Measurements from ENCODE around the gene PGLYRP3.

The PGLYRP3 gene

DNA sequence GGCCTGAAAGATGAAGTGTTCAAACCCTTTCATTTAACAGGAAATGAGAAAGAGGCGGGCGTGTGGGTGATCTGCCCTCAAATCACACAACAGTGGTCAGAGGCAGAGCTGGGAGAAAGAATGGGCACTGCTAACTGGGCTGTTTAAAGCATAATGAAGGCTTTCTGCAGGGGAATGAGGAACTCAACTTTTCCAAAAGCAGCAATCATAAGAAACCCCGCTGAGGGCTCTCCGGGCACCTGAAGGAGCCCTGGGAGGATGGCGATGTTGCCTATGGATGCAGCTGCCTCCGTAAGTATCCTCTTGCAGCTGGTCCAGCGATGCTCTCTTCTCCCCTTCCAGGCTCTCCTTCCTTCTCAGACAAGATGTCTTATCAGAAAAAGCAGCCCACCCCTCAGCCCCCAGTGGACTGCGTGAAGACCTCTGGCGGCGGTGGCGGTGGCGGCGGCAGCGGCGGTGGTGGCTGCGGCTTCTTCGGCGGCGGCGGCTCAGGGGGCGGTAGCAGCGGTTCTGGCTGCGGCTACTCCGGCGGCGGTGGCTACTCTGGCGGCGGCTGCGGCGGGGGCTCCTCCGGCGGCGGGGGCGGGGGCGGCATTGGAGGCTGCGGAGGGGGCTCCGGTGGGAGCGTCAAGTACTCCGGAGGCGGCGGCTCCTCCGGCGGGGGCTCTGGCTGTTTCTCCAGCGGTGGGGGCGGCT lies 52.0 kb downstream of the PGLYRP3 start:
- DNase-seq (ENCODE audit: low read depth), result no peak

DNA sequence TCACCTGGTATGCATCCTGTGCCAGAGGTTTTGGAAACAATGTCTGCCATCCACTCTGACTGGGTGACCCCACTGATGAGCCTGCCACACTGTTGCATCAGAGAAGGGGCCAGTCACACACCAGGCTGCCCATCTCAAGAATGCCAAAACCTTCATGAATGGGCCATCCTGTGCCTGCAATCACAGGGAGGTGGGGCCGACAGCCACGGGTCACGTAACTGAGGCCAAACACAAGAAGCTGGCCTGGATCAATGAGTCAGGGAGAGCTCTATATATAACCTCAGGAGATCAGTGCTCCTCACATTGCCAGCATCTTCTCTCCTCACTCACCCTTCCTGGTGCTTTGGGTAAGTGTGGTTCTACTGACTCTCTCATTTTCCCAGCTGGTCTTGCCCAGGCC lies 53.4 kb downstream of the PGLYRP3 start, which contains the start of gene LORICRIN:
Gene LORICRIN (plus strand): TSS at position 301 of the 400 bp plus-strand sequence. CDS start 1,263 bp downstream, outside the sequence.
- no peak for DNase-seq (ENCODE audit: low read depth)

DNA sequence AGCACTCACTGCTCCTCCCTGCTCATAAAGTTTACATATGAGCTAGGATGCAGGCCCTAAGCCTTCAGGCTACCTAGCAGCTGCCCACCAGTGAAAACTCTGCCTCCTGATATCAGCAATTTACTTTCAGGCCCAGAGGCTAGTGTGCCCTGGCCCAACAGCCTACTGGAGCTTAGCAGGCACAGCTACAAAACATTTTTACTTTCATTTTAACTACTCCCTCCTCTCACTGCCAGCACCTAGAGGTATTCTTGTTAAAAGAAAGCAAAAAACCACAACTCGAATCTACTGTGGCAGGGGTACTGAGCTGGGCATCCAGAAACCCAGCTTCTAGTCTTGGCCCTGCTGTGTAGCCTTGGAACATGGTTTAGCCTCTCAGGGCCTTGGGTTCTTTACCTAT lies 59.1 kb downstream of the PGLYRP3 start:
- DNase-seq (ENCODE audit: low read depth), result no peak

DNA sequence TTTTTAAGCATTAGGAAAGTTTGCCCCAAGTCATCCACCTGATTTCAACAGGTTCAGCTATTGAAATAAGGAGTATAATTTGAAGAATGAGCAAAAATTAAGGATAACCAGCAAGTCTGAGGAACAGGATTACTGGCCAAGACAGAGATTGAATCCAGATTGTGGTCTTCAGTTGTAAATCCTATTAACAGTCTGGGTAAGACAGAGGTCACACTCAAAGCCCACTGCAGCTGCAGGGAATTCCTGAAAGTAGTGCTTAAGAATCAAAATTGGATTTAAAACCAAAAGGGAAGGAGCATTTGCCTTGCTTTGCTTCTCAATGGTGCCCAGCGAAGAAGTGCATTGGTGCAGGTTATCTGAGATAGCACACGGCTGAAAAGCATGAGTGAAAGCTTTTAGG lies 59.7 kb downstream of the PGLYRP3 start:
- no peak for DNase-seq (ENCODE audit: low read depth)

DNA sequence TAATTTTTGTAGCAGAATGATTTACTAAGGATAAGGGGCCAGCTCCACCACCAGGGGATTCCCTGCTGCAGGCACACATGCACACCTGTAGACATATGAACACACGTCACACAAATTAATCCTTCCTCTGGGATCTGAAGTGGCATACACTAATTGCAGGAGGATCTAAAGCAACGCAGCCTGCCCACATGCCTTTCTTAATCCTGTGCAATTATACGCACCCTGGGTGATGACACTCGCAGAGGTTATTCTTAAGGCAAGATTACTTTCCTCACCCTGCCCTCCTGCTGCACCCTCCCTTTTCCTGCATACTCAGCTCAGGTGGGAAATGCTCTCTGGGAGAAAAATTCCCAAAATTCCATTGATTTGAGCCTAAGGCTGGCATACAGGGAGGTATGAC lies 60.8 kb downstream of the PGLYRP3 start:
- DNase-seq (ENCODE audit: low read depth), result no peak

DNA sequence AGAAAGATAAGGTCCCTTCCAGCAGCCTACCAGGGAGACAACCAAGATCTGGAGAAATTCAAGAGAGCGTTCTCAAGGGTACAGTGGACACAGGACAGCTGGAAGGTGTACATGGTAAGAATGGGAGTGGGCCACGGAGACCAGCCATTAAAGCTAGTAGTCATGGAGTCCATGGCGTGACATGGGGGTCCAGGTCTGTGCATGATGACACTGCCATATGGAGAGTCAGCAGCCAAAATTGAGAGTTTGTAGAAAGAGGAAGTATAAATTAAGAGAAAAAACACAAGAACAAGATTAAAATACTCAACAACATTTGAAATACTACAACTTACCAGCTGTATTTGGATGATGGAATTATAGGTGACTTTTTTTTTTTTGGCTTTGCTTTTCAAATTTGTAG lies 61.2 kb downstream of the PGLYRP3 start:
- no peak for DNase-seq (ENCODE audit: low read depth)

DNA sequence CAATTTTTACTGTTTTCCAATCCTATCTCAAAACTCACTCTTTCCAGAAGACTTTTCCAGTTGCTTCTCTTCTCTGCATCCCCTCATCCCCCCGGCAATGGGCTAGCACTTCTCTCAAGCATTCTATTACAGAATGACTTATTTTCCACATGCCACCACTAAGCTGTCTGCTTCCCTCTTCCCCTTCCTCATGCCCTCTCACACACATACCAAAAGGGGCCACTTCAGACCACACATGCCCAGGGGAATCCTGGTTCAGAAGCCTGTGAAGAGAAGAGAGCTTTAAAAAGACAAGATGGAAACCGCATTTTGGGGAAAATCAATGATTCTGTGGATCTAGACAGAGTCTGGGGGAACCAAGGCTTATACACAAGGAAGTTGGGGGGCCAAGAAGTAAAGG lies 61.7 kb downstream of the PGLYRP3 start:
- no peak for DNase-seq (ENCODE audit: low read depth)

DNA sequence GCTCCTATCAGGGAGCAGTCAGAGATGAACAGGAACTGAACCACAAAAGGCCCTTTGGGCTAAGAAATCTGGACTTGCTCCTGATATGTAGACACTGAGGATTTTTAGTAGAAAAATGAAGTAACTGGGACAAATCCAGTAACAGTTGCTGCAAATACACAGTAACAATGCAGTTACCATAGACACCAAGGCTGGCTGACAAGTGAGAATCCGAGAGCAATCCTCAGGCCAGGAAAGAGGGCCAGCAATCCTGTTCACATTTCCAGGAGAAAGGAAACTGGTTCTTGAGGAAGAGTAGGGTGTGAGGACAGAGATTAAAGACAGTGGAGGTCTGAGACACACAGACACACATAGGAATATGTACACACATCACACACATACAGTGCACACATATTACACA lies 62.6 kb downstream of the PGLYRP3 start:
- DNase-seq (ENCODE audit: low read depth), result no peak

DNA sequence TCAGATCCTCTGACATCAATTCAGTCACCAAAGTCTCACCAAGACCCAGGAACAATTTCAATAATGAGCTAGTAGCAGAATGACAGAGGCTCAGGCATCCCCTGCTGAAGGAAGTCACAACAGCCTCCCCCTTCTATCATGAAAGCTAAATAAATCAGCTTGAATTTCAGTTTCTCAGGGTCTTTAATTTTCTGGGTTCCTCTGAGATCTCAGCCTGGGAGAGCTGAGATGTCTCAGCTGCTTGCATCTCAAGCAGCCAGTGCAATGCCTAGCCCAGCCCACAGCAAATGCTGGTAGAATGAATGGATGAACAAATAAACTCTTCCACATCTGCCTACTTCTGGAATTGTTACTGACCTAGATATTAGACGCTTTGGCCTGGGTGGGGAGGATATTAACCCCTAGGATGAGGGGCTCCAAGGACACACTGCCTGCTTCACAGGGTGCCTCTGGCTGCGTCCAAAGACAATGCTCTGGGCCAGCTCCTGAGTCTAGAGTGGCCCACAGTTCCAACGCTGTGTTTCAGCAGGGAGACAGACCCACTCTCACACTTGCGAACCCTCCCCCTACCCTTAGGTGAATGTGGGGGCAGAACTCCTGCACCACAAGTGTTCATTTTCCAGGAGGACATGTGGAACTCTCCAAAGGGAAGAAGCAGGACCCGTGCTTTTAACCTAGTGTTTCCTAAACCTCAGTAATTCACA lies 64.4 kb downstream of the PGLYRP3 start:
- no peak for DNase-seq (ENCODE audit: low read depth)
